GM23338 (cell line): ENCODE measurements around the gene AIG1. TPM values are rescaled to one million over a fixed set of nuclear protein-coding genes. Genes with fewer than 3 reads are reported as not detected.

Experiments used
- ATAC-seq: fragments of 200-7000 bp; cut with Tn5 transposase; 3 replicates; pipeline ENCODE4 v1.9.1; 2020
- DNase-seq: peaks from one replicate; pipeline ENCODE4 v3.0.0-alpha.2; 2015; ENCODE audit warnings: low spot score
- H2AFZ ChIP-seq: fragments of 200-600 bp; sonication (generic); 2 replicates; pipeline ENCODE4 v1.8.0; 2016; ENCODE audit warnings: antibody characterized with exemption, mild to moderate bottlenecking, moderate library complexity
- H3F3A ChIP-seq: fragments of 200-600 bp; sonication (generic); replicated peaks from 2 replicates; pipeline ENCODE4 v1.8.0; 2017; ENCODE audit warnings: antibody characterized with exemption, mixed run types, low read depth
- H3K27ac ChIP-seq: fragments of 200-600 bp; sonication (generic); 2 replicates; pipeline ENCODE4 v1.6.1; 2016; ENCODE audit warnings: low read depth
- H3K27me3 ChIP-seq: fragments of 200-600 bp; sonication (generic); 2 replicates; pipeline ENCODE4 v1.8.0; 2016; ENCODE audit warnings: mild to moderate bottlenecking, mixed run types, moderate library complexity; ENCODE audit not compliant: insufficient read depth
- H3K36me3 ChIP-seq: fragments of 200-600 bp; sonication (generic); 2 replicates; pipeline ENCODE4 v1.8.0; 2016; ENCODE audit warnings: mild to moderate bottlenecking; ENCODE audit not compliant: insufficient read depth
- H3K4me1 ChIP-seq: fragments of 200-600 bp; sonication (generic); 2 replicates; pipeline ENCODE4 v1.8.0; 2016; ENCODE audit warnings: mild to moderate bottlenecking, moderate library complexity; ENCODE audit not compliant: insufficient read depth
- H3K4me2 ChIP-seq: fragments of 200-600 bp; sonication (generic); 2 replicates; pipeline ENCODE4 v1.7.1; 2017; ENCODE audit warnings: mixed run types
- H3K4me3 ChIP-seq: fragments of 200-600 bp; sonication (generic); 2 replicates; pipeline ENCODE4 v1.6.1; 2016; ENCODE audit warnings: mixed run types
- H3K79me2 ChIP-seq: fragments of 200-600 bp; sonication (generic); replicated peaks from 2 replicates; pipeline ENCODE4 v1.8.0; 2017; ENCODE audit warnings: mild to moderate bottlenecking; ENCODE audit not compliant: insufficient read depth
- H3K9me2 ChIP-seq: fragments of 200-600 bp; sonication (generic); 2 replicates; pipeline ENCODE4 v1.8.0; 2017; ENCODE audit not compliant: insufficient read depth
- H4K20me1 ChIP-seq: fragments of 200-600 bp; sonication (generic); replicated peaks from 2 replicates; pipeline ENCODE4 v1.8.0; 2017; ENCODE audit warnings: mild to moderate bottlenecking; ENCODE audit not compliant: insufficient read depth
- H3K27ac Mint-ChIP-seq: 2 replicates; pipeline ENCODE4 v1.8.0; 2020; ENCODE audit warnings: inconsistent platforms, mild to moderate bottlenecking, moderate library complexity, mixed read lengths
- H3K27me3 Mint-ChIP-seq: 3 replicates; pipeline ENCODE4 v1.8.0; 2022; ENCODE audit warnings: low read depth, mild to moderate bottlenecking, moderate library complexity, mixed read lengths, inconsistent platforms; ENCODE audit not compliant: insufficient read depth, poor library complexity
- H3K36me3 Mint-ChIP-seq: 3 replicates; pipeline ENCODE4 v1.8.0; 2021; ENCODE audit warnings: low read depth, mild to moderate bottlenecking, inconsistent platforms, moderate library complexity, mixed read lengths
- H3K4me1 Mint-ChIP-seq: 3 replicates; pipeline ENCODE4 v1.8.0; 2020; ENCODE audit warnings: mild to moderate bottlenecking, inconsistent platforms, mixed read lengths
- H3K4me3 Mint-ChIP-seq: 3 replicates; pipeline ENCODE4 v1.8.0; 2021; ENCODE audit warnings: moderate library complexity, mild to moderate bottlenecking, inconsistent platforms, mixed read lengths
- H3K9me3 Mint-ChIP-seq: 3 replicates; pipeline ENCODE4 v1.8.0; 2020; ENCODE audit warnings: moderate library complexity, mild to moderate bottlenecking, inconsistent platforms, mixed read lengths
- CREB1 ChIP-seq: fragments of 250-450 bp; sonication (Bioruptor Pico); IDR thresholded peaks from 2 replicates; pipeline ENCODE4 v1.5.0; 2020; ENCODE audit warnings: low read depth, mild to moderate bottlenecking, moderate library complexity
- EZH2 ChIP-seq: fragments of 200-600 bp; sonication (generic); IDR thresholded peaks from one replicate; pipeline ENCODE4 v1.8.0; 2017; ENCODE audit warnings: antibody characterized with exemption, mild to moderate bottlenecking, low read depth; ENCODE audit not compliant: unreplicated experiment
- EZH2phosphoT487 ChIP-seq: fragments of 200-600 bp; sonication (generic); IDR thresholded peaks from one replicate; pipeline ENCODE4 v1.8.1; 2018; ENCODE audit warnings: antibody characterized with exemption; ENCODE audit not compliant: unreplicated experiment
- JUNB ChIP-seq: IDR thresholded peaks from one replicate; pipeline ENCODE4 v1.6.1; 2016; ENCODE audit warnings: antibody characterized with exemption; ENCODE audit not compliant: unreplicated experiment
- NANOG ChIP-seq: IDR thresholded peaks from 2 replicates; pipeline ENCODE4 v1.6.1; 2016; ENCODE audit warnings: antibody characterized with exemption, borderline replicate concordance
- POLR2AphosphoS5 ChIP-seq: IDR thresholded peaks from 2 replicates; pipeline ENCODE4 v1.6.1; 2016; ENCODE audit warnings: antibody characterized with exemption, low read depth
- STAT1 ChIP-seq: IDR thresholded peaks from one replicate; pipeline ENCODE4 v1.6.1; 2016; ENCODE audit warnings: antibody characterized with exemption; ENCODE audit not compliant: unreplicated experiment
- ZNF114 ChIP-seq: fragments of 250-450 bp; sonication (Bioruptor Pico); IDR thresholded peaks from 2 replicates; pipeline ENCODE4 v1.5.0; 2020; ENCODE audit warnings: mild to moderate bottlenecking, moderate library complexity
- long read RNA-seq: library from polyadenylated mRNA; unstranded; transcript quantifications from one replicate; pipeline ENCODE4 v2.0.0, GENCODE V29; 2020; ENCODE audit not compliant: unreplicated experiment
- polyA plus RNA-seq: library from polyadenylated mRNA; unstranded; fragments of >200 nt; fragmentation: Nextera tagmentation; extraction: Ambion mirVana; gene quantifications from 2 replicates; pipeline ENCODE4 v1.2.1, GENCODE V29; 2016
- total RNA-seq: library from RNA; depleted of rRNA; stranded (reverse); fragments of >200 nt; shearing (Covaris generic); gene quantifications from 2 replicates; pipeline ENCODE4 v1.2.3, GENCODE V29; 2014; rRNA removed
- TF ChIP-seq, protein P1 (sequence below): fragments of 250-450 bp; sonication (Bioruptor Pico); IDR thresholded peaks from 2 replicates; pipeline ENCODE4 v1.5.0; 2020; ENCODE audit warnings: mild to moderate bottlenecking, moderate library complexity
- TF ChIP-seq, protein P2 (sequence below), 2 experiments: fragments of 200-600 bp in 1 of 2; sonication (generic) in 1 of 2; conservative IDR thresholded peaks; 2 replicates each; pipeline versions ENCODE4 v1.5.1 to v1.6.1; 2016 to 2017; ENCODE audit warnings: antibody characterized with exemption in 2 of 2, low read depth in 2 of 2, mild to moderate bottlenecking in 2 of 2, moderate library complexity in 1 of 2
- TF ChIP-seq, protein P3 (sequence below): IDR thresholded peaks from 2 replicates; pipeline ENCODE4 v1.6.1; 2016; ENCODE audit warnings: antibody characterized with exemption

The AIG1 gene, protein sequence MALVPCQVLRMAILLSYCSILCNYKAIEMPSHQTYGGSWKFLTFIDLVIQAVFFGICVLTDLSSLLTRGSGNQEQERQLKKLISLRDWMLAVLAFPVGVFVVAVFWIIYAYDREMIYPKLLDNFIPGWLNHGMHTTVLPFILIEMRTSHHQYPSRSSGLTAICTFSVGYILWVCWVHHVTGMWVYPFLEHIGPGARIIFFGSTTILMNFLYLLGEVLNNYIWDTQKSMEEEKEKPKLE
- total RNA-seq (65.2 and 68.7 TPM in 2 replicates), polyA plus RNA-seq (84.7 and 88.4 TPM in 2 replicates)
- long read RNA-seq, transcript AIG1-202 (6 exons, 1,395 nt), result major isoform, 25 of 42 reads
- long read RNA-seq, partial matches to known transcripts, result 5 of 42 reads
- long read RNA-seq, other reads (novel, unspliced or antisense), result 9 of 42 reads

DNA sequence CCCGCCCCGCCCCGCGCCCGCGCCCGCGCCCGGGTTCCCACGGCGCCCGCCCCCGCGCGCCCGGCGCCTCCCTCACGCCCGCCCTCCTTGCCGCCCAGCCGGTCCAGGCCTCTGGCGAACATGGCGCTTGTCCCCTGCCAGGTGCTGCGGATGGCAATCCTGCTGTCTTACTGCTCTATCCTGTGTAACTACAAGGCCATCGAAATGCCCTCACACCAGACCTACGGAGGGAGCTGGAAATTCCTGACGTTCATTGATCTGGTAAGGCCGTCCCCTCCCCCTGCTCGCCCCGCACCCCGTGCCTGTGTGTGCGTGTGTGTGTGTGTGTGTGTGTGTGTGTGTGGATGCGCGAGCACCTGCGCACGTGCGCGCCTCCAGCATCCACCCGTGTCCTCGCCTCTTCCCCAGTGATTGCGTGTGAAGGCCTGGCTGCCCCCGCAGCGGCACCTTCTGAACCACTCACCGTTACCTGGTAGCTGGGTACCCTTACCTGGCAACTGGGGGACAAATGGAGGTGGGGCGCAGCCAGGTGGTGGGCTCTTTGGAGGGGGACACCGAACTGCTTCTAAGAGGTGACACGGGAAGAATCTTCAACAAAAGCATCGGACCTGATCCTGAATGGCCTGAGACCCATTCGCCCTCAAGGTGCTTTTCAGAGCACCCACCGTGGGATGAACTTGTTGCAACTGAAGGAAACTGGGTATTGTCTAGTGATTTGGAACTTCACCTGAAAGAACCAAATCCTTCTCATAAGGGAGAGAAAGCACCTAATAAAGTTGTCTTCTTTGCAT, at the start of gene AIG1:
Gene AIG1, plus strand, starts transcription at position 84 of the 791 bp plus-strand sequence. Its CDS starts 37 bp downstream, at position 121.
- Mint-ChIP-seq H3K4me1 (peaks cover 61% of the 10 kb centered on the region), H3K27me3 (peaks cover 4% of the 10 kb centered on the region), H3K4me3 (peak within 1 kb of the TSS; percentile 94), H3K9me3 (no peaks in the 10 kb centered on the region), H3K36me3 (peaks cover 8% of the 10 kb centered on the region; the same call in 2 of the 3 replicates), H3K27ac (peak within 1 kb of the TSS; percentile 98)
- Histone ChIP-seq H3K79me2 (peaks cover 26% of the 10 kb centered on the region), H3K4me3 (peak within 1 kb of the TSS; percentile 67), H3K9me2 (no peaks in the 10 kb centered on the region), H3K4me1 (peaks cover 43% of the 10 kb centered on the region), H3K27ac (peak within 1 kb of the TSS; percentile 85), H3K27me3 (no peaks in the 10 kb centered on the region), H3K4me2 (peak within 1 kb of the TSS; percentile 80), H3F3A (no peaks in the 10 kb centered on the region), H3K36me3 (no peaks in the 10 kb centered on the region), H2AFZ (0 out of 2 replicates have a peak within 1 kb of the TSS, but pooled peaks have one; percentile 15), H4K20me1 (no peaks in the 10 kb centered on the region)
- ATAC-seq (peak; percentile 58), DNase-seq (peak; percentile 73)
- TF ChIP-seq, protein P1, sequence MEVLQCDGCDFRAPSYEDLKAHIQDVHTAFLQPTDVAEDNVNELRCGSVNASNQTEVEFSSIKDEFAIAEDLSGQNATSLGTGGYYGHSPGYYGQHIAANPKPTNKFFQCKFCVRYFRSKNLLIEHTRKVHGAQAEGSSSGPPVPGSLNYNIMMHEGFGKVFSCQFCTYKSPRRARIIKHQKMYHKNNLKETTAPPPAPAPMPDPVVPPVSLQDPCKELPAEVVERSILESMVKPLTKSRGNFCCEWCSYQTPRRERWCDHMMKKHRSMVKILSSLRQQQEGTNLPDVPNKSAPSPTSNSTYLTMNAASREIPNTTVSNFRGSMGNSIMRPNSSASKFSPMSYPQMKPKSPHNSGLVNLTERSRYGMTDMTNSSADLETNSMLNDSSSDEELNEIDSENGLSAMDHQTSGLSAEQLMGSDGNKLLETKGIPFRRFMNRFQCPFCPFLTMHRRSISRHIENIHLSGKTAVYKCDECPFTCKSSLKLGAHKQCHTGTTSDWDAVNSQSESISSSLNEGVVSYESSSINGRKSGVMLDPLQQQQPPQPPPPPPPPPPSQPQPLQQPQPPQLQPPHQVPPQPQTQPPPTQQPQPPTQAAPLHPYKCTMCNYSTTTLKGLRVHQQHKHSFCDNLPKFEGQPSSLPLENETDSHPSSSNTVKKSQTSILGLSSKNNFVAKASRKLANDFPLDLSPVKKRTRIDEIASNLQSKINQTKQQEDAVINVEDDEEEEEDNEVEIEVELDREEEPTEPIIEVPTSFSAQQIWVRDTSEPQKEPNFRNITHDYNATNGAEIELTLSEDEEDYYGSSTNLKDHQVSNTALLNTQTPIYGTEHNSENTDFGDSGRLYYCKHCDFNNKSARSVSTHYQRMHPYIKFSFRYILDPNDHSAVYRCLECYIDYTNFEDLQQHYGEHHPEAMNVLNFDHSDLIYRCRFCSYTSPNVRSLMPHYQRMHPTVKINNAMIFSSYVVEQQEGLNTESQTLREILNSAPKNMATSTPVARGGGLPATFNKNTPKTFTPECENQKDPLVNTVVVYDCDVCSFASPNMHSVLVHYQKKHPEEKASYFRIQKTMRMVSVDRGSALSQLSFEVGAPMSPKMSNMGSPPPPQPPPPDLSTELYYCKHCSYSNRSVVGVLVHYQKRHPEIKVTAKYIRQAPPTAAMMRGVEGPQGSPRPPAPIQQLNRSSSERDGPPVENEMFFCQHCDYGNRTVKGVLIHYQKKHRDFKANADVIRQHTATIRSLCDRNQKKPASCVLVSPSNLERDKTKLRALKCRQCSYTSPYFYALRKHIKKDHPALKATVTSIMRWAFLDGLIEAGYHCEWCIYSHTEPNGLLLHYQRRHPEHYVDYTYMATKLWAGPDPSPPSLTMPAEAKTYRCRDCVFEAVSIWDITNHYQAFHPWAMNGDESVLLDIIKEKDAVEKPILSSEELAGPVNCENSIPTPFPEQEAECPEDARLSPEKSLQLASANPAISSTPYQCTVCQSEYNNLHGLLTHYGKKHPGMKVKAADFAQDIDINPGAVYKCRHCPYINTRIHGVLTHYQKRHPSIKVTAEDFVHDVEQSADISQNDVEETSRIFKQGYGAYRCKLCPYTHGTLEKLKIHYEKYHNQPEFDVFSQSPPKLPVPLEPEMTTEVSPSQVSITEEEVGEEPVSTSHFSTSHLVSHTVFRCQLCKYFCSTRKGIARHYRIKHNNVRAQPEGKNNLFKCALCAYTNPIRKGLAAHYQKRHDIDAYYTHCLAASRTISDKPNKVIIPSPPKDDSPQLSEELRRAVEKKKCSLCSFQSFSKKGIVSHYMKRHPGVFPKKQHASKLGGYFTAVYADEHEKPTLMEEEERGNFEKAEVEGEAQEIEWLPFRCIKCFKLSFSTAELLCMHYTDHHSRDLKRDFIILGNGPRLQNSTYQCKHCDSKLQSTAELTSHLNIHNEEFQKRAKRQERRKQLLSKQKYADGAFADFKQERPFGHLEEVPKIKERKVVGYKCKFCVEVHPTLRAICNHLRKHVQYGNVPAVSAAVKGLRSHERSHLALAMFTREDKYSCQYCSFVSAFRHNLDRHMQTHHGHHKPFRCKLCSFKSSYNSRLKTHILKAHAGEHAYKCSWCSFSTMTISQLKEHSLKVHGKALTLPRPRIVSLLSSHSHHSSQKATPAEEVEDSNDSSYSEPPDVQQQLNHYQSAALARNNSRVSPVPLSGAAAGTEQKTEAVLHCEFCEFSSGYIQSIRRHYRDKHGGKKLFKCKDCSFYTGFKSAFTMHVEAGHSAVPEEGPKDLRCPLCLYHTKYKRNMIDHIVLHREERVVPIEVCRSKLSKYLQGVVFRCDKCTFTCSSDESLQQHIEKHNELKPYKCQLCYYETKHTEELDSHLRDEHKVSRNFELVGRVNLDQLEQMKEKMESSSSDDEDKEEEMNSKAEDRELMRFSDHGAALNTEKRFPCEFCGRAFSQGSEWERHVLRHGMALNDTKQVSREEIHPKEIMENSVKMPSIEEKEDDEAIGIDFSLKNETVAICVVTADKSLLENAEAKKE (CRISPR knock-in tag), result no peak
- no peak for TF ChIP-seq ZNF114 (CRISPR knock-in tag)
- TF ChIP-seq, protein P2, sequence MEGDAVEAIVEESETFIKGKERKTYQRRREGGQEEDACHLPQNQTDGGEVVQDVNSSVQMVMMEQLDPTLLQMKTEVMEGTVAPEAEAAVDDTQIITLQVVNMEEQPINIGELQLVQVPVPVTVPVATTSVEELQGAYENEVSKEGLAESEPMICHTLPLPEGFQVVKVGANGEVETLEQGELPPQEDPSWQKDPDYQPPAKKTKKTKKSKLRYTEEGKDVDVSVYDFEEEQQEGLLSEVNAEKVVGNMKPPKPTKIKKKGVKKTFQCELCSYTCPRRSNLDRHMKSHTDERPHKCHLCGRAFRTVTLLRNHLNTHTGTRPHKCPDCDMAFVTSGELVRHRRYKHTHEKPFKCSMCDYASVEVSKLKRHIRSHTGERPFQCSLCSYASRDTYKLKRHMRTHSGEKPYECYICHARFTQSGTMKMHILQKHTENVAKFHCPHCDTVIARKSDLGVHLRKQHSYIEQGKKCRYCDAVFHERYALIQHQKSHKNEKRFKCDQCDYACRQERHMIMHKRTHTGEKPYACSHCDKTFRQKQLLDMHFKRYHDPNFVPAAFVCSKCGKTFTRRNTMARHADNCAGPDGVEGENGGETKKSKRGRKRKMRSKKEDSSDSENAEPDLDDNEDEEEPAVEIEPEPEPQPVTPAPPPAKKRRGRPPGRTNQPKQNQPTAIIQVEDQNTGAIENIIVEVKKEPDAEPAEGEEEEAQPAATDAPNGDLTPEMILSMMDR (conservative IDR thresholded peaks at IDR 0.05; ENCODE audit: low read depth in 2 of 2), result no peak
- TF ChIP-seq EZH2, result no peak
- TF ChIP-seq EZH2phosphoT487, result no peak
- TF ChIP-seq POLR2AphosphoS5, result peak; percentile 66
- TF ChIP-seq, protein P3, sequence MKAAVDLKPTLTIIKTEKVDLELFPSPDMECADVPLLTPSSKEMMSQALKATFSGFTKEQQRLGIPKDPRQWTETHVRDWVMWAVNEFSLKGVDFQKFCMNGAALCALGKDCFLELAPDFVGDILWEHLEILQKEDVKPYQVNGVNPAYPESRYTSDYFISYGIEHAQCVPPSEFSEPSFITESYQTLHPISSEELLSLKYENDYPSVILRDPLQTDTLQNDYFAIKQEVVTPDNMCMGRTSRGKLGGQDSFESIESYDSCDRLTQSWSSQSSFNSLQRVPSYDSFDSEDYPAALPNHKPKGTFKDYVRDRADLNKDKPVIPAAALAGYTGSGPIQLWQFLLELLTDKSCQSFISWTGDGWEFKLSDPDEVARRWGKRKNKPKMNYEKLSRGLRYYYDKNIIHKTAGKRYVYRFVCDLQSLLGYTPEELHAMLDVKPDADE, result no peak
- no peak for TF ChIP-seq STAT1
- peak; percentile 45; the same call in 1 of the 2 replicates for TF ChIP-seq CREB1 (CRISPR knock-in tag)
- no peak for TF ChIP-seq JUNB
- no peak for TF ChIP-seq NANOG
